B cell (primary cell): ENCODE data around the gene ALKBH6. TPM values are rescaled to one million over a fixed set of nuclear protein-coding genes. Genes with fewer than 3 reads are reported as not detected.
A peak's percentile ranks its signal among the peaks of the same experiment; 100 is the strongest.

Experiments
- ATAC-seq: fragments of 200-7000 bp; cut with Tn5 transposase; one replicate; pipeline ENCODE4 v1.10.0; 2021; ENCODE audit warnings: low read depth, mild to moderate bottlenecking, moderate number of reproducible peaks, moderate library complexity
- CTCF ChIA-PET: fragments of 350-600 bp; sonication (Branson Sonifier 250); formaldehyde crosslinking; loops from one replicate; lab custom pipeline; 2021; ENCODE audit warnings: antibody characterized with exemption, inconsistent platforms; lab: Charles Lee
- POLR2A ChIA-PET: fragments of 350-600 bp; sonication (Branson Sonifier 250); formaldehyde crosslinking; loops from one replicate; lab custom pipeline; 2021; ENCODE audit warnings: antibody characterized with exemption; lab: Charles Lee
- DNase-seq: peaks from one replicate; pipeline ENCODE4 v3.0.0; 2013
- H2AFZ ChIP-seq: 2 replicates; pipeline ENCODE4 v1.6.1; 2012; ENCODE audit warnings: mild to moderate bottlenecking, low read depth, low read length; ENCODE audit not compliant: insufficient read depth, poor library complexity, severe bottlenecking
- H3K27ac ChIP-seq, 2 donors: 1 replicate in 1 of 2; 2 replicates in 1 of 2; pipeline ENCODE4 v1.5.1; 2012 to 2013; ENCODE audit warnings: low read length in 2 of 2, mild to moderate bottlenecking in 2 of 2, moderate library complexity in 1 of 2
- H3K27me3 ChIP-seq, 4 experiments: fragments of 200-600 bp in 1 of 4; sonication (generic) in 1 of 4; replicated peaks in 1 of 4; 1 replicate in 2 of 4; 2 replicates in 2 of 4; pipeline versions ENCODE4 v1.6.1 to v1.7.0; 2013 to 2016; ENCODE audit warnings: low read length in 3 of 4, mild to moderate bottlenecking in 2 of 4, mixed read lengths in 1 of 4, moderate library complexity in 1 of 4; ENCODE audit not compliant: insufficient read depth in 4 of 4, control insufficient read depth in 3 of 4; ENCODE audit errors: control extremely low read depth in 1 of 4
- H3K36me3 ChIP-seq, 2 experiments: replicated peaks in 1 of 2; 1 replicate in 1 of 2; 2 replicates in 1 of 2; pipeline versions ENCODE4 v1.6.1 to v1.7.1; 2013; ENCODE audit warnings: low read length in 1 of 2; ENCODE audit not compliant: insufficient read depth in 2 of 2, control insufficient read depth in 1 of 2; ENCODE audit errors: control extremely low read depth in 1 of 2, extremely low read depth in 1 of 2
- H3K4me1 ChIP-seq, 2 donors: fragments of 200-600 bp in 1 of 2; sonication (generic) in 1 of 2; 1 replicate in 1 of 2; 2 replicates in 1 of 2; pipeline versions ENCODE4 v1.5.1 to v1.6.1; 2013 to 2017; ENCODE audit warnings: low read length in 2 of 2; ENCODE audit not compliant: control insufficient read depth in 2 of 2, insufficient read depth in 2 of 2
- H3K4me2 ChIP-seq: replicated peaks from 2 replicates; pipeline ENCODE3; 2012; ENCODE audit warnings: mild to moderate bottlenecking, low read depth, low read length; ENCODE audit not compliant: poor library complexity, severe bottlenecking
- H3K4me3 ChIP-seq, 5 experiments: fragments of 200-600 bp in 1 of 5; sonication (generic) in 1 of 5; 1 replicate in 3 of 5; 2 replicates in 2 of 5; pipeline versions ENCODE4 v1.5.1 to v1.7.0; 2011 to 2016; ENCODE audit warnings: low read length in 4 of 5, mild to moderate bottlenecking in 4 of 5, low read depth in 2 of 5, control low read depth in 1 of 5, moderate library complexity in 1 of 5; ENCODE audit not compliant: insufficient read depth in 1 of 5; ENCODE audit errors: control extremely low read depth in 1 of 5, extremely low read depth in 1 of 5
- H3K79me2 ChIP-seq: fragments of 200-600 bp; sonication (generic); one replicate; pipeline ENCODE4 v1.6.0; 2016; ENCODE audit warnings: low read length; ENCODE audit not compliant: control insufficient read depth, insufficient read depth
- H3K9ac ChIP-seq: fragments of 200-600 bp; sonication (generic); 2 replicates; pipeline ENCODE4 v1.6.1; 2017; ENCODE audit warnings: mild to moderate bottlenecking, low read length, moderate library complexity
- H3K9me3 ChIP-seq, 3 donors: one replicate each; pipeline versions ENCODE4 v1.6.1 to v1.7.1; 2013; ENCODE audit warnings: low read length in 2 of 3; ENCODE audit not compliant: control insufficient read depth in 2 of 3, insufficient read depth in 1 of 3; ENCODE audit errors: control extremely low read depth in 1 of 3
- H4K20me1 ChIP-seq: 2 replicates; pipeline ENCODE4 v1.6.0; 2012; ENCODE audit warnings: mild to moderate bottlenecking, low read length; ENCODE audit not compliant: insufficient read depth, control insufficient read depth, poor library complexity, severe bottlenecking
- H3K27ac Mint-ChIP-seq: one replicate; pipeline ENCODE4 v1.8.0; 2021; ENCODE audit warnings: mixed read lengths
- H3K27me3 Mint-ChIP-seq: one replicate; pipeline ENCODE4 v1.8.0; 2021; ENCODE audit warnings: mixed read lengths
- H3K4me1 Mint-ChIP-seq: one replicate; pipeline ENCODE4 v1.8.0; 2021; ENCODE audit warnings: mixed read lengths
- H3K4me3 Mint-ChIP-seq: one replicate; pipeline ENCODE4 v1.8.0; 2021; ENCODE audit warnings: mixed read lengths
- H3K9me3 Mint-ChIP-seq: one replicate; pipeline ENCODE4 v1.8.0; 2022; ENCODE audit warnings: mixed read lengths; ENCODE audit not compliant: insufficient read depth
- EZH2 ChIP-seq: IDR thresholded peaks from 2 replicates; pipeline ENCODE4 v1.6.1; 2012; ENCODE audit warnings: borderline replicate concordance, low read depth, mild to moderate bottlenecking, moderate library complexity, low read length; ENCODE audit not compliant: insufficient read depth, poor library complexity, severe bottlenecking
- whole genome bisulfite sequencing: methylation state at CpG from one replicate; pipeline ENCODE4 v1.1.5; 2013; ENCODE audit warnings: missing lambda C conversion rate; ENCODE audit not compliant: insufficient coverage; 5-methylcytosine and 5-hydroxymethylcytosine counted together
- intact Hi-C: fragments of 100-400 bp; cut with micrococcal nuclease; formaldehyde crosslinking; loops from one replicate; pipeline ENCODE4 v1.10.0; 2022
- polyA plus RNA-seq: library from polyadenylated mRNA; depleted of rRNA; stranded (reverse); fragments of >200 nt; gene quantifications from 2 replicates; pipeline ENCODE4 v1.2.3, GENCODE V29; 2012
- total RNA-seq, 2 donors: library from RNA; stranded (reverse); fragments of 120-200 nt in 1 of 2; gene quantifications; 1 replicate in 1 of 2; 2 replicates in 1 of 2; pipeline versions ENCODE4 v1.2.3 to v1.2.4, GENCODE V29; 2013 to 2022
- TF ChIP-seq, protein P1 (sequence below): fragments of 200-600 bp; IDR thresholded peaks from one replicate; pipeline ENCODE4 v1.8.0; 2022; ENCODE audit warnings: antibody characterized with exemption, mild to moderate bottlenecking

ALKBH6 gene
- total and polyA plus RNA-seq, 2 donors (not counting 1 experiment from before 2014, with no cell fraction given), result 54.5 to 56.5 TPM

- Histone ChIP-seq H4K20me1 (peaks cover 20% of the 10 kb centered on the region), H3K4me3 (peak overlapping the region in 4 of 5 experiments; percentile 71 to 79 (median 77)), H3K4me2 (peak overlapping the region; percentile 86), H2AFZ (peak overlapping the region; percentile 92), H3K36me3 (peaks cover 1 to 10% of the 10 kb centered on the region in 2 experiments), H3K4me1 (peaks cover 18 to 25% of the 10 kb centered on the region in 2 donors), H3K9me3 (peaks cover 0 to 6% (median 0%) of the 10 kb centered on the region in 3 donors), H3K79me2 (peaks cover 34% of the 10 kb centered on the region), H3K27me3 (no peaks in the 10 kb centered on the region), H3K9ac (peak overlapping the region; percentile 79), H3K27ac (peak overlapping the region; percentile 6 to 26)
- peaks cover 29% of the 10 kb centered on the region for H3K4me1 Mint-ChIP-seq
- DNase-seq (peak; percentile 44), ATAC-seq (no peak)
- no peaks in the 10 kb centered on the region for H3K27me3 Mint-ChIP-seq
- peak overlapping the region; percentile 50 for H3K27ac Mint-ChIP-seq
- no peak for TF ChIP-seq EZH2
- TF ChIP-seq, protein P1, sequence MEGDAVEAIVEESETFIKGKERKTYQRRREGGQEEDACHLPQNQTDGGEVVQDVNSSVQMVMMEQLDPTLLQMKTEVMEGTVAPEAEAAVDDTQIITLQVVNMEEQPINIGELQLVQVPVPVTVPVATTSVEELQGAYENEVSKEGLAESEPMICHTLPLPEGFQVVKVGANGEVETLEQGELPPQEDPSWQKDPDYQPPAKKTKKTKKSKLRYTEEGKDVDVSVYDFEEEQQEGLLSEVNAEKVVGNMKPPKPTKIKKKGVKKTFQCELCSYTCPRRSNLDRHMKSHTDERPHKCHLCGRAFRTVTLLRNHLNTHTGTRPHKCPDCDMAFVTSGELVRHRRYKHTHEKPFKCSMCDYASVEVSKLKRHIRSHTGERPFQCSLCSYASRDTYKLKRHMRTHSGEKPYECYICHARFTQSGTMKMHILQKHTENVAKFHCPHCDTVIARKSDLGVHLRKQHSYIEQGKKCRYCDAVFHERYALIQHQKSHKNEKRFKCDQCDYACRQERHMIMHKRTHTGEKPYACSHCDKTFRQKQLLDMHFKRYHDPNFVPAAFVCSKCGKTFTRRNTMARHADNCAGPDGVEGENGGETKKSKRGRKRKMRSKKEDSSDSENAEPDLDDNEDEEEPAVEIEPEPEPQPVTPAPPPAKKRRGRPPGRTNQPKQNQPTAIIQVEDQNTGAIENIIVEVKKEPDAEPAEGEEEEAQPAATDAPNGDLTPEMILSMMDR, result no peak
- H3K9me3 Mint-ChIP-seq, result no peaks in the 10 kb centered on the region
- WGBS, result 40% methylated on average over 45 of the region's 49 CpGs
- POLR2A ChIA-PET, result interaction anchor here (1.1 to 1.5 kb wide), 2 partner anchors 20 to 121 kb away, joined by 4 to 6 read pairs; partner anchors contain the start of genes ALKBH6 and POLR2I
- peak overlapping the region; percentile 82 for H3K4me3 Mint-ChIP-seq
- CTCF ChIA-PET, result interaction anchor here (0.9 kb wide), 1 partner anchor 20 kb away, joined by 4 read pairs; the partner anchor contains the start of gene ALKBH6
- intact Hi-C loops, result loop anchor here (10.0 kb wide), 1 partner anchor 581 kb away; the partner anchor contains the start of gene ZNF529
These were observed 20.0 kb downstream of the ALKBH6 start for GRCh38 chr19:35993923-35994598.
